Transverse colon (tissue), 3 donors: ENCODE measurements around the gene CCT5.

ENCODE experiments used
- CTCF ChIP-seq, 5 experiments: fragments of 200-600 bp in 3 of 5; fragments of 450-650 bp in 2 of 5; sonication (generic) in 3 of 5; IDR thresholded peaks; 1 replicate in 2 of 5; 2 replicates in 3 of 5; pipeline ENCODE4 v1.5.1; 2016 to 2017; ENCODE audit warnings: antibody characterized with exemption in 5 of 5, inconsistent platforms in 3 of 5, mild to moderate bottlenecking in 2 of 5, moderate library complexity in 1 of 5
- EP300 ChIP-seq: sonication (generic); formaldehyde crosslinking; IDR thresholded peaks from one replicate; pipeline ENCODE4 v1.6.1; 2017; ENCODE audit warnings: antibody characterized with exemption, low read depth
- POLR2A ChIP-seq: fragments of 450-650 bp; IDR thresholded peaks from one replicate; pipeline ENCODE4 v1.6.1; 2016; ENCODE audit warnings: antibody characterized with exemption, mild to moderate bottlenecking, moderate library complexity

GRCh38 chr5:10293907-10294662, 44.0 kb downstream of the CCT5 start:
- no peak for TF ChIP-seq CTCF (IDR thresholded peaks at IDR 0.05)
- no peak for TF ChIP-seq EP300
- no peak for TF ChIP-seq POLR2A
